PFSK-1 (cell line): ENCODE measurements around the gene CALHM6.

ENCODE experiments used
- FOXP2 ChIP-seq: optimal IDR thresholded peaks from 2 replicates; pipeline ENCODE3; 2011; ENCODE audit warnings: borderline replicate concordance, control low read depth, inconsistent platforms; ENCODE audit not compliant: insufficient read depth; ENCODE audit errors: extremely low read length, extremely low read depth
- POLR2AphosphoS5 ChIP-seq: IDR thresholded peaks from 2 replicates; pipeline ENCODE4 v1.6.1; 2012; ENCODE audit warnings: low read depth, mild to moderate bottlenecking, control low read depth, low read length, moderate library complexity
- SIN3A ChIP-seq: IDR thresholded peaks from 2 replicates; pipeline ENCODE4 v1.6.1; 2012; ENCODE audit warnings: mild to moderate bottlenecking, low read length, moderate library complexity, borderline replicate concordance; ENCODE audit not compliant: insufficient read depth
- TAF1 ChIP-seq: IDR thresholded peaks from 2 replicates; pipeline ENCODE4 v1.6.1; 2012; ENCODE audit warnings: low read length, control low read depth, borderline replicate concordance; ENCODE audit not compliant: insufficient read depth
- TF ChIP-seq, protein P1 (sequence below), 2 experiments: IDR thresholded peaks; 2 replicates each; pipeline versions ENCODE4 v1.6.1 to v1.8.0; 2011 to 2012; ENCODE audit warnings: low read depth in 2 of 2, low read length in 2 of 2, control low read depth in 1 of 2, inconsistent platforms in 1 of 2, mild to moderate bottlenecking in 1 of 2, moderate library complexity in 1 of 2; ENCODE audit not compliant: insufficient read depth in 1 of 2

The CALHM6 gene

DNA sequence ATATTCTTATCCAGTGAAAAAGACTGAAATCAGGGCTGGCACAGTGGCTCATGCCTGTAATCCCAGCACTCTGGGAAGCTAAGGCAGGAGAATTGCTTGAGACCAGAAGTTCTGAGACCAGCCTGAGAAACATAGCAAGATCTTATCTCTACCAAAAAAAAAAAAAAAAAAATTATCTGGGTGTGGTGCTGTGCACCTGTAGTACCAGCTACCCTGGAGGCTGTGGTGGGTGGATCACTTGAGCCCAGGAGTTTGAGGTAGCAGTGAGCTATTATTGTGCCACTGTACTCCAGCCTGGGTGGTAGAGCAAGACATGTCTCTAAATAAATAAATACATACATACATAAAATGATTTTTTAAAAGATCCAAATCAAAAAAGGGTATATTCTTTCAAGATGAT is 6.3 kb downstream of the CALHM6 start:
- TF ChIP-seq, protein P1, sequence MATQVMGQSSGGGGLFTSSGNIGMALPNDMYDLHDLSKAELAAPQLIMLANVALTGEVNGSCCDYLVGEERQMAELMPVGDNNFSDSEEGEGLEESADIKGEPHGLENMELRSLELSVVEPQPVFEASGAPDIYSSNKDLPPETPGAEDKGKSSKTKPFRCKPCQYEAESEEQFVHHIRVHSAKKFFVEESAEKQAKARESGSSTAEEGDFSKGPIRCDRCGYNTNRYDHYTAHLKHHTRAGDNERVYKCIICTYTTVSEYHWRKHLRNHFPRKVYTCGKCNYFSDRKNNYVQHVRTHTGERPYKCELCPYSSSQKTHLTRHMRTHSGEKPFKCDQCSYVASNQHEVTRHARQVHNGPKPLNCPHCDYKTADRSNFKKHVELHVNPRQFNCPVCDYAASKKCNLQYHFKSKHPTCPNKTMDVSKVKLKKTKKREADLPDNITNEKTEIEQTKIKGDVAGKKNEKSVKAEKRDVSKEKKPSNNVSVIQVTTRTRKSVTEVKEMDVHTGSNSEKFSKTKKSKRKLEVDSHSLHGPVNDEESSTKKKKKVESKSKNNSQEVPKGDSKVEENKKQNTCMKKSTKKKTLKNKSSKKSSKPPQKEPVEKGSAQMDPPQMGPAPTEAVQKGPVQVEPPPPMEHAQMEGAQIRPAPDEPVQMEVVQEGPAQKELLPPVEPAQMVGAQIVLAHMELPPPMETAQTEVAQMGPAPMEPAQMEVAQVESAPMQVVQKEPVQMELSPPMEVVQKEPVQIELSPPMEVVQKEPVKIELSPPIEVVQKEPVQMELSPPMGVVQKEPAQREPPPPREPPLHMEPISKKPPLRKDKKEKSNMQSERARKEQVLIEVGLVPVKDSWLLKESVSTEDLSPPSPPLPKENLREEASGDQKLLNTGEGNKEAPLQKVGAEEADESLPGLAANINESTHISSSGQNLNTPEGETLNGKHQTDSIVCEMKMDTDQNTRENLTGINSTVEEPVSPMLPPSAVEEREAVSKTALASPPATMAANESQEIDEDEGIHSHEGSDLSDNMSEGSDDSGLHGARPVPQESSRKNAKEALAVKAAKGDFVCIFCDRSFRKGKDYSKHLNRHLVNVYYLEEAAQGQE (IDR thresholded peaks at IDR 0.05; ENCODE audit: insufficient read depth in 1 of 2, low read depth in 2 of 2, low read length in 2 of 2): no peak
- TF ChIP-seq POLR2AphosphoS5 (no peak), FOXP2 (no peak), SIN3A (no peak), TAF1 (no peak)

DNA sequence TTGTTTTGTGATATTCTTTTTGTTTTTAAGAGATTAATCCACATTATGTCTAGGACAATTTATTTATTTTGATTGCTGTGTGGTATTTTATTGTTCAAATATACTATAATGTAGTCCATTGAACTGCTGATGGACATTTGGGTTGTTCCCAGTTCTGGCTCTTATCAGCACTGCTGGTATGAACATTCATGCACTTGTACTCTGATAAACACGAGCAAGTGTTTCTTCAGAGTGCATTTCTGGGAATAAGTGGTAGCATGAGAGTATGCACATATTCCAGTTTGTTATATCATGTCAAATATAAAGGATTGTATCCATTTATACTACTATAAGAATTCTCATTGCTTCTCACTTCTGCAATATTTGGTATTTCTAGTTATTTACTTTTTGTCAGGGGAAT is 7.1 kb downstream of the CALHM6 start:
- TF ChIP-seq FOXP2 (no peak), POLR2AphosphoS5 (no peak), TAF1 (no peak), SIN3A (no peak)
- TF ChIP-seq, protein P1 (IDR thresholded peaks at IDR 0.05; ENCODE audit: insufficient read depth in 1 of 2, low read depth in 2 of 2, low read length in 2 of 2): no peak

DNA sequence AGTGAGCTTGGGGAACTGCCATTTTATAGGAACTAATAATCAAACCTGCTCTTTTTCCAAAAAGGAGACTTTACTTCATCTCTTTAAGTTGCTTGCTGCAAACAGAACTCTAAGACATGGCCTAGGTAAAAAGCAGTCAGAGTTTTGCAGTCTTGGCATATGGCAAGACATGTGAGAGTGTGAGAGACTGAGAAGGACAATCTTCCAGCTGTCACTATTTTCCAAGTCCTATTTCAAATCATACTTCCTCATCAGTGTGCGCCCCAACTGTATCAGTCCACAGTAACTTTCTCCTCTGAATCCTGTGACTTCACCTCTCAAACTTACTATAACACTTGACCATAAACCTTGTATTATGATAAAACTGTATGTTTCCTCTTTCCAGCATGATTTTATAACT is 10.4 kb downstream of the CALHM6 start:
- TF ChIP-seq SIN3A: no peak
- TF ChIP-seq POLR2AphosphoS5: no peak
- no peak for TF ChIP-seq FOXP2
- TF ChIP-seq TAF1: no peak
- TF ChIP-seq, protein P1 (IDR thresholded peaks at IDR 0.05; ENCODE audit: insufficient read depth in 1 of 2, low read depth in 2 of 2, low read length in 2 of 2): no peak

DNA sequence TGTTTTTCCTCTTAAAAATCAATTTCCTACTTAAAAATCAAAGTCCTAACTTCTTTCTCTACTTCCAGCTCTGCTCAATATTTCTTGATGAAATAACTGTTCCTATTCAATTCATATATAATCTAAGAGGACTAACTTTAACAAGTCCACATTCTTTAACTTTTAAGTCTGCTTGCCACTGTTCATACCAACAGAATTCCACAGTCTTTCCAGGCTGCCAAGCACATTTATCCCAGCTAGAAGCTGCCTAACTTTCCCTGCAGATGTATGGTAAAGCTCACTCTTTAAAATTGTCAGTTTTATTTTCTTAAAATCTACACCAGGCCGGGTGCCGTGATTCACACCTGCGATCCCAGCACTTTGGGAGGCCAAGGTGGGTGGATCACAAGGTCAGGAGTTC is 11.5 kb downstream of the CALHM6 start:
- TF ChIP-seq, protein P1 (IDR thresholded peaks at IDR 0.05; ENCODE audit: insufficient read depth in 1 of 2, low read depth in 2 of 2, low read length in 2 of 2): no peak
- no peak for TF ChIP-seq TAF1
- no peak for TF ChIP-seq SIN3A
- TF ChIP-seq POLR2AphosphoS5: no peak
- no peak for TF ChIP-seq FOXP2

DNA sequence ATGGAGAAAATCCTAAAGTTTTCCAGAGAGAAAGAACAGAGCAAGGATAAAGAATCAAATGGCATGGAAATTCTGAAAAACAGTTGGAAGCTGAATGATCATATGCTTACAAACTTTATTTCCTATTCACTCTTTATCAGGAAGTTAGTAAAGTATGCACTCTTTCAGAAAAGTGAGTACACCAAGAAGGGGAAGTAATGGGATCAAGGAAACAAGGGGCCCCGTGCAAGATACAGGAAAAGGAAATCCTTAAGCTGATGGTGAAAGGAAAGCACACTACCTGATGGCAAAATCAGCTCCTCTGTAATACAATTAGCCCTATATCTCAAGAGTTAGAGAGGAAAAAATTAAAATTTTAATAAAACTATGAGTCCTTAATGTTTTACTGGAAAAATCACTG is 14.0 kb downstream of the CALHM6 start:
- TF ChIP-seq SIN3A: no peak
- TF ChIP-seq, protein P1 (IDR thresholded peaks at IDR 0.05; ENCODE audit: insufficient read depth in 1 of 2, low read depth in 2 of 2, low read length in 2 of 2): no peak
